Mammary epithelial cell (primary cell): ENCODE results near the gene STXBP1.

Experiments used
- EZH2 ChIP-seq: IDR thresholded peaks from 2 replicates; pipeline ENCODE4 v1.6.1; 2012; ENCODE audit warnings: low read length, inconsistent platforms, borderline replicate concordance
- TF ChIP-seq, protein P1 (sequence below), 2 donors: IDR thresholded peaks in 1 of 2; conservative IDR thresholded peaks in 1 of 2; 2 replicates each; pipeline ENCODE4 v1.5.1; 2011 to 2012; ENCODE audit warnings: inconsistent platforms in 2 of 2, low read length in 2 of 2, mild to moderate bottlenecking in 2 of 2, control low read depth in 1 of 2, low read depth in 1 of 2; ENCODE audit not compliant: insufficient read depth in 1 of 2; ENCODE audit errors: extremely low read depth in 1 of 2

GRCh38 chr9:127731938-127732337, 119.9 kb downstream of the STXBP1 start:
- TF ChIP-seq, protein P1, sequence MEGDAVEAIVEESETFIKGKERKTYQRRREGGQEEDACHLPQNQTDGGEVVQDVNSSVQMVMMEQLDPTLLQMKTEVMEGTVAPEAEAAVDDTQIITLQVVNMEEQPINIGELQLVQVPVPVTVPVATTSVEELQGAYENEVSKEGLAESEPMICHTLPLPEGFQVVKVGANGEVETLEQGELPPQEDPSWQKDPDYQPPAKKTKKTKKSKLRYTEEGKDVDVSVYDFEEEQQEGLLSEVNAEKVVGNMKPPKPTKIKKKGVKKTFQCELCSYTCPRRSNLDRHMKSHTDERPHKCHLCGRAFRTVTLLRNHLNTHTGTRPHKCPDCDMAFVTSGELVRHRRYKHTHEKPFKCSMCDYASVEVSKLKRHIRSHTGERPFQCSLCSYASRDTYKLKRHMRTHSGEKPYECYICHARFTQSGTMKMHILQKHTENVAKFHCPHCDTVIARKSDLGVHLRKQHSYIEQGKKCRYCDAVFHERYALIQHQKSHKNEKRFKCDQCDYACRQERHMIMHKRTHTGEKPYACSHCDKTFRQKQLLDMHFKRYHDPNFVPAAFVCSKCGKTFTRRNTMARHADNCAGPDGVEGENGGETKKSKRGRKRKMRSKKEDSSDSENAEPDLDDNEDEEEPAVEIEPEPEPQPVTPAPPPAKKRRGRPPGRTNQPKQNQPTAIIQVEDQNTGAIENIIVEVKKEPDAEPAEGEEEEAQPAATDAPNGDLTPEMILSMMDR (conservative IDR thresholded peaks at IDR 0.05 in 1 of 2, IDR thresholded peaks at IDR 0.05 in 1 of 2; ENCODE audit: extremely low read depth in 1 of 2, insufficient read depth in 1 of 2, low read depth in 1 of 2, low read length in 2 of 2), result no peak
- TF ChIP-seq EZH2, result no peak
